ENCODE measurements around the gene BRWD1. TPM values are rescaled to one million over a fixed set of nuclear protein-coding genes. Genes with fewer than 3 reads are reported as not detected.

The BRWD1 gene
- total and polyA plus RNA-seq, 2 of the 13 experiments (the other 11 are each of a cell fraction or from before 2014, with no cell fraction given), result 13.9 to 28.0 TPM

- DNase-seq (ENCODE audit: low spot score), result no peak
- Histone ChIP-seq H3K9me3 (ENCODE audit: low read length) (no peaks in the 10 kb centered on the region), H3K9ac (ENCODE audit: insufficient read depth, low read depth, low read length) (no peak overlapping the region), H3K36me3 (replicated peaks in 1 of 2; ENCODE audit: control insufficient read depth in 1 of 2, insufficient read depth in 2 of 2, low read length in 2 of 2) (peaks cover 1 to 33% of the 10 kb centered on the region in 2 experiments), H2AFZ (ENCODE audit: low read length) (no peak overlapping the region), H3K4me2 (ENCODE audit: low read depth, low read length) (no peak overlapping the region), H3K4me1 (ENCODE audit: insufficient read depth, low read length) (no peaks in the 10 kb centered on the region), H3K27me3 (ENCODE audit: control insufficient read depth in 1 of 2, insufficient read depth in 2 of 2, low read length in 2 of 2) (no peaks in the 10 kb centered on the region), H3K27ac (ENCODE audit: extremely low read length, insufficient read depth, low read length) (no peak overlapping the region), H4K20me1 (ENCODE audit: insufficient read depth, low read length) (no peaks in the 10 kb centered on the region), H3K79me2 (ENCODE audit: insufficient read depth, low read length) (no peaks in the 10 kb centered on the region), H3K4me3 (replicated peaks in 1 of 3; ENCODE audit: insufficient read depth in 1 of 3, low read depth in 2 of 3, low read length in 3 of 3) (no peak overlapping the region)
- in situ Hi-C loops (cut with HindIII; ENCODE audit: extremely low pct_ligation_motif_present, low pct_unique_long_range_greater_than_20kb) (no loop called here), intact Hi-C loops (cut with micrococcal nuclease; ENCODE audit: unreplicated experiment) (no loop called here)
- WGBS (ENCODE audit: low lambda C conversion rate), result 86% methylated on average over 2 of the region's 2 CpGs
- no TSS peak for BruUV-seq (replicated peaks)
- TF ChIP-seq ZNF616 (CRISPR knock-in tag; IDR thresholded peaks at IDR 0.05; ENCODE audit: low read depth) (no peak), TARDBP (CRISPR knock-in tag; IDR thresholded peaks at IDR 0.05) (no peak), ZNF781 (CRISPR knock-in tag; IDR thresholded peaks at IDR 0.05; ENCODE audit: borderline replicate concordance, not compliant biosample characterization) (no peak), ZNF446 (CRISPR knock-in tag; IDR thresholded peaks at IDR 0.05) (no peak), TMF1 (CRISPR knock-in tag; IDR thresholded peaks at IDR 0.05; ENCODE audit: low read depth) (no peak), CCDC6 (CRISPR knock-in tag; IDR thresholded peaks at IDR 0.05) (no peak), TFAP4 (IDR thresholded peaks at IDR 0.05; ENCODE audit: borderline replicate concordance, low read depth) (no peak), ZNF350 (CRISPR knock-in tag; IDR thresholded peaks at IDR 0.05; ENCODE audit: borderline replicate concordance, low read depth) (no peak), RARA (CRISPR knock-in tag; IDR thresholded peaks at IDR 0.05) (no peak), ZBTB26 (CRISPR knock-in tag; IDR thresholded peaks at IDR 0.05; ENCODE audit: borderline replicate concordance) (no peak), NCOA5 (CRISPR knock-in tag; IDR thresholded peaks at IDR 0.05) (no peak), ZMYM4 (CRISPR knock-in tag; IDR thresholded peaks at IDR 0.05) (no peak)
- TF ChIP-seq, protein P1, sequence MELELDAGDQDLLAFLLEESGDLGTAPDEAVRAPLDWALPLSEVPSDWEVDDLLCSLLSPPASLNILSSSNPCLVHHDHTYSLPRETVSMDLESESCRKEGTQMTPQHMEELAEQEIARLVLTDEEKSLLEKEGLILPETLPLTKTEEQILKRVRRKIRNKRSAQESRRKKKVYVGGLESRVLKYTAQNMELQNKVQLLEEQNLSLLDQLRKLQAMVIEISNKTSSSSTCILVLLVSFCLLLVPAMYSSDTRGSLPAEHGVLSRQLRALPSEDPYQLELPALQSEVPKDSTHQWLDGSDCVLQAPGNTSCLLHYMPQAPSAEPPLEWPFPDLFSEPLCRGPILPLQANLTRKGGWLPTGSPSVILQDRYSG (CRISPR knock-in tag; IDR thresholded peaks at IDR 0.05), result no peak
- TF ChIP-seq, protein P2, sequence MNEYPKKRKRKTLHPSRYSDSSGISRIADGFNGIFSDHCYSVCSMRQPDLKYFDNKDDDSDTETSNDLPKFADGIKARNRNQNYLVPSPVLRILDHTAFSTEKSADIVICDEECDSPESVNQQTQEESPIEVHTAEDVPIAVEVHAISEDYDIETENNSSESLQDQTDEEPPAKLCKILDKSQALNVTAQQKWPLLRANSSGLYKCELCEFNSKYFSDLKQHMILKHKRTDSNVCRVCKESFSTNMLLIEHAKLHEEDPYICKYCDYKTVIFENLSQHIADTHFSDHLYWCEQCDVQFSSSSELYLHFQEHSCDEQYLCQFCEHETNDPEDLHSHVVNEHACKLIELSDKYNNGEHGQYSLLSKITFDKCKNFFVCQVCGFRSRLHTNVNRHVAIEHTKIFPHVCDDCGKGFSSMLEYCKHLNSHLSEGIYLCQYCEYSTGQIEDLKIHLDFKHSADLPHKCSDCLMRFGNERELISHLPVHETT (CRISPR knock-in tag; conservative IDR thresholded peaks at IDR 0.05), result no peak
- CTCF ChIA-PET (ENCODE audit: low intra/inter-chr PET ratio, low total read pairs), result no interaction called here
- no peak for FAIRE-seq
- POLR2A ChIA-PET, result no interaction called here
- no peak for ATAC-seq
Observed at GRCh38 chr21:39216290-39216689, 97.1 kb downstream of the BRWD1 start.
